ENCODE results near the gene EPB41L4A.

- TF ChIP-seq CREB1 (IDR thresholded peaks at IDR 0.05; ENCODE audit: low read depth), result no peak
- no peak for TF ChIP-seq EGR1 (IDR thresholded peaks at IDR 0.05)
- no peak for TF ChIP-seq MAX (IDR thresholded peaks at IDR 0.05)
- TF ChIP-seq USF1 (IDR thresholded peaks at IDR 0.05), result no peak
- no peak for TF ChIP-seq FOXM1 (IDR thresholded peaks at IDR 0.05; ENCODE audit: borderline replicate concordance, low read depth)
- TF ChIP-seq REST (IDR thresholded peaks at IDR 0.05; ENCODE audit: low read depth), result no peak
- no peak for TF ChIP-seq TEAD4 (IDR thresholded peaks at IDR 0.05)
- TF ChIP-seq CEBPB (IDR thresholded peaks at IDR 0.05), result no peak
- no peak for TF ChIP-seq EP300 (IDR thresholded peaks at IDR 0.05; ENCODE audit: borderline replicate concordance)
- TF ChIP-seq TAF1 (IDR thresholded peaks at IDR 0.05; ENCODE audit: low read depth), result no peak
Measured at GRCh38 chr5:112396430-112396829, 22.6 kb downstream of the EPB41L4A start.

All from Ishikawa (cell line).